ENCODE measurements around the gene UBE2O.

The UBE2O gene

GRCh38 chr17:76452660-76453430 lies at the start of gene UBE2O:
Gene UBE2O, minus strand, starts transcription at chr17:76453152. Its CDS starts 11 bp downstream, at chr17:76453141.
- DNase-seq = no peak

DNA sequence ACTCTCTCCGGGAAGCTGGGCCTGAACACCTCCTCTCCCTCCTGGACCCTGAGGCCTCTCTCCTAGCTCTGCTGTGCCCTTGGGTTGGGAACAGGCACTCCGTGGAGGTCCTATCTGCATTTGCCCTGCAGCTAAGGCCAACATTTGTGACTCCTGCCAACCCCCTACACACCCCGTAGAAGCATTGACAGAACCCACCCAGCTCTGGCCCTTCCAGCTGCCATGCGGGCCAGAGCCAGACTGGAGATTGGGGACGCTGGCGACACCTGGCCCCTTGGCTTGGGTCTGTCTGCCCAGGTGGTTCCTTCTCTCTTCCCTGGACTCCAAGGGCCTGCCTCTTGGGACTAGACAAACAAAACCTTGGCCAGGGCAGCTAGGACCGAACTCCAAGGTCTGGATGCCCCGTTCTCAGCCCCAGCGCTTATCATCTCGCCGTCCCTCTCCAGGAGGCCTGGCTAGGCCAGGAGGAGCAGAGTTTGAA lies 48.9 kb upstream of the UBE2O start:
- DNase-seq = no peak

DNA sequence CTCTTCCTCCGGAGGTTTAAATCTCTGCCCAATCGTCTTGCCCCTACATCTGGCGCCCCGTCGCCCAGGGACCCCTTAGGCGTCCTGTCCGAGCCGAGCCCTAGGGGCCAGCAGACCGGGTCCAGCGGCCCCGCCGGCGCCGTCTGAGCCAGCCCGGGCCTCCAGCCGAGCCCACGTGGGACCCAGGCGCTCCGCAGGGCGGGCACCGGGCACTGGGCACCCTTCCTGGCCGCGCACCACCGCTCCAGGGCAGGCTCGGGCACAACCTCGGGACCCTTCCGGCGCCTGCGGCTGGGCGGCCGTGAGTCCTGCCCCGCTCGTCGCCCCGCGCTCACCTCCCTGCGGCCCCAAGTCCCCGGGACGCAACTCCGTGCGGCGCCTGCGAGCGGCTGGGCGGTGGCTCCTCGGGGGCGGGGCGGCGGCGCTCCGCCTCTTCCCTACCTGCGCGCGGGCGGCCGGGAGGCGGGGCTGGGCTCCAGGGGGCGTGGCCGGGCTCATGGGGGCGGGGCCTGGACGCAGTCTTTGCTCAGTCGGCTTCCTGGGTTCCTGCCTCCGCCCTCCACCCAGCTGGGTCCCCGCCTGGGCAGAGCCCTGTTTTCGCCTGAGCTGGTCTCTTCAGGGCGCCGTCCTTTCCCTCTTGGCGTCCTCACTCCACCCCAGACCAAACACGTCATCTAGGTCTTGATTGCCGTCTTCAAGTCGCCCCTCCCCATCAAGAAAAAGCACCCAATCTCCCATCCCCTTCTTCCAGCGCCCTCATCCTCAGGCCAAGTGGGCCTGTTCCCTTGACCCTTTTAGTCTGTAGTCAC lies 48.3 kb upstream of the UBE2O start, which contains the start of gene RHBDF2:
RHBDF2 (minus strand) TSS at position 406 of the 809 bp plus-strand sequence. CDS start 19,899 bp downstream, outside the sequence.
- DNase-seq = no peak

GRCh38 chr17:76500747-76501017 lies 47.7 kb upstream of the UBE2O start:
- DNase-seq = no peak

DNA sequence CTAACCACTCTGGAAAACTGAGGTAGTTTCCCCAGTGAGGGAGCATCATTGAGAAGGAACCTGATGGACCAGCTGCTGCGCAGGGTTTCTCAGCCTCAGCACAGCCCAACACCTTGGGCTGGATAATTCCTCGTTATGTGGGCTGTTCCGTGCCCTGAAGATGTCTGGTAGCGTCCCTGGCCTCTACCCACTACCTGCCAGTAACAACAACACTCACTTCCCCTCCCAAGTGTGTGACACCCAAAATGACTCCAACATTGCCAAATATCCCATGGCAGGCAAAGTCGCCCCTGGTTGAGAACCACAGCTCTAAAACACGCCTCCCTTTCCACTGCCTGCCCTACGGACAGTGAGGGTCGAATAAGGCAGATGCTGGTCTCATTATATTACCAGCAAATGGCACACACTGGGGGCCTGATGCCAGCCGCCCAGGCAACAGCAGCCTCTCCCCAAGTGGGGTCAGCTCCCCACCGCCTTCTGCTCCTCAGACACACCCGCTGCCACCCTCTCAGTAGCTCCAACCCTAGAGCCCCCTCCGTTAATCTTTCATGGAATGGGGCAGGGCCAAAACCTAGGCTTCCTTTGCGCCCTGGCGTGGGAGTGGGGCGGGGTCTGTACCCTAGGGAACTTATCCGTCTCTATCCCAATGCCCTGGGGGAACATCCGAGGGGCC lies 47.3 kb upstream of the UBE2O start:
- no peak for DNase-seq

GRCh38 chr17:76499267-76499667 lies 46.3 kb upstream of the UBE2O start:
- no peak for DNase-seq

- no peak for DNase-seq
Observed at GRCh38 chr17:76498876-76499251, 45.9 kb upstream of the UBE2O start.

GRCh38 chr17:76497979-76498875 lies 45.3 kb upstream of the UBE2O start:
- no peak for DNase-seq

- DNase-seq = no peak
Observed at GRCh38 chr17:76497699-76497978, 44.7 kb upstream of the UBE2O start.

GRCh38 chr17:76496464-76496863 lies 43.5 kb upstream of the UBE2O start:
- no peak for DNase-seq

DNA sequence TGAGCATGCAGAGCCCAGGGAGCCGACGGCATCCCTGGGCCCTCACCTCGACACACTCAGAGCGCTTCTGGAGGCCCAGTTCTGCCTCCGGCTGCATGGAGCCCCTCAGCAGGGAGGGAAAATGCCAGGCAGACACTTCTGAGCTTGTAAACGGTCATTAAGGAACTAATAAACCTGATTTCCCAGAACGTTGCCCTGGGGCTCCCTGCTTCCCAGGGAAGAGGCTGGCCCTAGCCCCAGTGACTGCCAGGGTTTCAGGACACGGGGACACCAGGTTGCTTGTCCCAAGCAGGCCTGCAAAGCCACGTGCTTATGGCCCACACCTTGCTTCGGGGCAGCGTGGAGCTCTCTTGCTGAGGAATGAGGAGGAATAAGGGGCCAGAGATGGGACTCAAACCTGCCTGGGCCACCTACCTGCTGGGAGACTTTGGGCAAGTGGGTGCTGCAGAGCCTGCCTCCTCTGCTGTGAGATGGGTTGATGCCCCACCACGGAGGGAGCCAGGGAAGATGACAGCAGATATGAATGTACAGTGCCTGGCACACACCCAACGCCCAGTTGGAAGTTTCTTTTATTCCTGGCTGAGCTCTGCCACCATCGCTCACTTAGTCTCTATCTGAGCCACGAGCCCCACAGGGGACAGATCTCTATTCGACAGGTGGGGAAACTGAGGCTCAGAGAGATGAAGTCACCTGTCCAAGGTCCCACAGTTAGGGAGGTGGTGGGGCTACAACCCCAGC lies 42.9 kb upstream of the UBE2O start:
- DNase-seq = no peak

DNA sequence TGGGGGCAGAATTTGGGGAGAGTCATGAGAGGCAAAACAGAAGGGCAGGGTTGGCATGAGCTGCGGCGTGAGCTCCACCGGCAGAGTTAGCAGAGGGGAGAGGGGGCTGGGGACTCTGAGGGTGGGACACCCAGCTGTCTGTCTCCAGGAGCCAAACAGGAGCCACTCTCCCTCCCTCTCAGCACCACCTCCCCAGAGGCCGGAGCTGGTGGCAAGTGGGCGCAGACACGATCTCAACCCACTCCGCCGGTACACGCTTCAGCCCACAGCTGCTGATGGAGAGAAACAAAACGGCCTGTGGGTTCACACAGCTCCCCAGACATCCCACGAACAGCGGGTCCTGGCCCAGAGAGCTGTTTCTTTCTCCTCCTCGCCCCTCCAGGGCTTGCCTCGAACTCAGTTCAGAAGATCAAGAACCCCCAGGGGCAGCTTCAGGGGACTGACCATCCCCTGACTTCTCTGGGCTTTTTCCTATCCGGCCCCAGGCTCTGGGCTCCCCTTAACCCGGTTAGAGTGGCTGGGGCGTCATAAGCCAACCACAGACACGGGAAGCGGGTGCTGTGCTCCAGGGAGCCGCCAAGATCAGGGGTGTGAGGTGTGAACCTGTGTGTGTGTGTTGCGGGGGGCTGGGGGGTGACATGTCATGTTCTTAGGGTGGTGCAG lies 40.7 kb upstream of the UBE2O start:
- no peak for DNase-seq

GRCh38 chr17:76492989-76493501 lies 40.1 kb upstream of the UBE2O start:
- DNase-seq = peak; percentile 37

DNA sequence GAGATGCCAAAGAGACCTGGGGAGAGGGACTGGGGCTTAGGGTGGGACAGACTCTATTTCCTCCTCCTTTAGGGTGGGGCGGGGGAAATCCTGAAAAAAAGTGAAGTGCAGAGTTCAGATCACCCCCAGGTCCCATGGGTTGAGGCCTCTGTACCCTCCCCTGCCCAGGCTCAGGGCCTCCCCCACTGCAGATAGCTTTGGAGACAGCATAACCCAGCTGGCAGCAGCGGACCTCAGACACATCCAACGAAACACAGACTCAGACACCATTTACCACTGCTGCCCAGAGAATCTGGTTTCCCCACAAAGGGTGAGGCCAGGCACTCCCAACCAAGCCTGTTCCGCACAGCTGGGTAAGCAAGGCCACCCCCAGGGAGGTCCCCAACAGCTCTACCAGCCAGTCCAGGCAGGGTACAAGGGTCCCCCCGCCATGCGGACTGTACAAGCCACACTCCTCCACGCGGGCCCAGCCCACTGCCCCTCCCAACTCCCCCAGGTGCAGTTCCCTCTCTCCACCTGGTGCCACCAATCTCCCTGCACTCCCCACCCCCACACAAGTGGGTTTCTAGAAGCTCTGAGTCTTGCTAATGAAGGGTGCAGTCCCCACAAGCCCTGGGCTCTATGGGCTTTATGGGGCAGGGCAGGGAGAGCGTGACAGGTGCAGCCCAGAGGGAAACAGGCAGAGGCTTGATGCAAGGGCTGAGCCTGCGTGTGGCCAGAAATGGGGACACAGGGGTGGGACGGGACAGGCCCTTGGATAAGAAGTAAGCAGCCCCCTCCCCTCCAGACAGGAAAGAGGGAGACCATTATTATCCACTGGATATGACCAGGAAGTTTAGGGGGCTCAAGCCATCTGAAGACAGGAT lies 39.4 kb upstream of the UBE2O start:
- DNase-seq = no peak

- DNase-seq = no peak
Observed at GRCh38 chr17:76491271-76492122, 38.5 kb upstream of the UBE2O start.

DNA sequence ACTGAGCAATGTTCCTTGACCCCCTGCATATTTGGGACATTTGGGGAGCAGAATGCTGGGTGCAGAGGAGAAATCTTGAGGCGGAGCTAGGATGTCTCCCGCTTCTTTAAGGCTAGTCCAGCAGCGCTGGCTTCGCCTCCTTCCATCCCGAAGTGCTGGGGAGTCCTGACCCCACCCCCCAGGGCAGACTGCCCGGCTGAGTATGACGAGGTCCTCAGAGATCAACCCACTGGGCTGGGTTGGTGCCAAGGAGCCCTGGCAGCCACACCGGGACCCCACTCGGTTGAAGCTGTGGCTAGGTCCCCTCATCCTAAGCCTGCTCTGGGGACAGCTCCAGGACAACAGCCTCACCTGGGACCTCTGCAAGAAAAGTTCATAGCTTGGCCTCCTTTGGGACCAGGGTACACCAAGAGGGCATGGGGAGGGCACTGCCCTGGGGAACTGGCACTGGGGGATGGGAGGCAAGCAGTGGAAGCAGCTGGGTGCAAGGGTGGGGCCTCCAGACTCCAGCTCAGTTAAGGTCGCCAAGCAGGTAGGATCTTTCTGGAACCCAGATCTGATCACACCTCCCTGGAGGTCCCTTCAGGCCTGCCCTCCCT lies 37.3 kb upstream of the UBE2O start:
- DNase-seq = no peak

DNA sequence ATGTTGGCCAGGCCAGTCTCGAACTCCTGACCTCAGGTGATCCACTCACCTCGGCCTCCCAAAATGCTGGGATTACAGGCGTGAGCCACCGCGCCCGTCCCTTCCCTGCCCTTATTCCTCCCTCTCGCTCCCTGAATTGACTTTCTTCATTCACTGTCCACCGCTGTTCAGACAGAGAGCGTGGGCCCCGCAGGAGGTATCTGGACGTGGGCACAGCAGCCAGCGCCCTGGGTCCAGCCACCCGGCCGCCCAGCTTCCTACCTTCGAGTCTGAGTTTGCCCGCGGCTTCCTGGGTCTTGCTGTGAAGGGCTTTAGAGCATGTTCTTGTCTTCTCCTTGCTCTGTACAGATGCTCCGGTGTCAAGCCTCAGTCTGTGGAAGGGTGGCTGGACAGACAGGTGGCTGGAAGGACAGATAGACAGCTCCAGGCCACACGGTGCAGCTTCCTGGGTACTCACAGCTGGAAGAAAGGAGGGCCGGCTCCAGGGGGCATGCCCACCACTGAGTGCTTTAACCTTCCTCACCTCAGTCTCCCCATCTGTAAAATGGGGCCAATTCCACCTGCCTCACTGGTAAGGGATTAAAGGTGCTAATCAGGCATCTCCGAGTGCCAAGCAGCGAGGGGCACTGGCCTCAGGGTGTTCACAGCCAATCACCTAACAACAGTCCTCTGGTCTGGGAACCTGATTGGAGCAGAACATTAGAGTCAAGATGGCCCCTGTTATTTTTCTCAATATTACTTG lies 34.7 kb upstream of the UBE2O start:
- no peak for DNase-seq

DNA sequence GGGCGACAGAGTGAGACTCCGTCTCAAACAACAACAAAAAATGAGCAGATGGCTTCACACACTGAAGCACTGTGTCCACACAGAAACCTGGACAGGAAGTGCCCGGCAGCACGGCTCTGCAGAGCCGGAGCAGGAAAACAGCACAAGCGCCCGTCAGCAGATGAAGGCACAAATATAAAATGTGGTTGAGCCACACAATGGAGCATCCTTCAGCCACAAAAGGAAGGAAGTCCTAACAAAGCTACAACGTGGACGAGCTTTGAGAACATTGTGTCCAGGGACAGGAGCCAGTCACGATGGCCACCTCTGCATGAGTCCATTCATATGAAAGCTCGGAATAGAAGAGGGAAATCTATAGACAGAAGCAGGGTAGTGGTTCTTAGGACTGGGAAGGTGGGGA lies 32.6 kb upstream of the UBE2O start:
- no peak for DNase-seq

Measured in SIG-M5 (cell line).